GM19324 (cell line): Measurements from ENCODE around the gene MAP2.
A peak's percentile ranks its signal among the peaks of the same experiment; 100 is the strongest.
"Not testable (repeated sequence)": the region's sequence is repeated elsewhere in the genome, so short reads cannot be mapped to it uniquely, and the experiment has no call there.

Experiments
- ATAC-seq: cut with Tn5 transposase; IDR thresholded peaks from one replicate; pipeline ENCODE4 v1.9.1; 2021; ENCODE audit warnings: mild to moderate bottlenecking, moderate library complexity; ENCODE audit not compliant: unreplicated experiment, low FRiP score

MAP2 gene

DNA sequence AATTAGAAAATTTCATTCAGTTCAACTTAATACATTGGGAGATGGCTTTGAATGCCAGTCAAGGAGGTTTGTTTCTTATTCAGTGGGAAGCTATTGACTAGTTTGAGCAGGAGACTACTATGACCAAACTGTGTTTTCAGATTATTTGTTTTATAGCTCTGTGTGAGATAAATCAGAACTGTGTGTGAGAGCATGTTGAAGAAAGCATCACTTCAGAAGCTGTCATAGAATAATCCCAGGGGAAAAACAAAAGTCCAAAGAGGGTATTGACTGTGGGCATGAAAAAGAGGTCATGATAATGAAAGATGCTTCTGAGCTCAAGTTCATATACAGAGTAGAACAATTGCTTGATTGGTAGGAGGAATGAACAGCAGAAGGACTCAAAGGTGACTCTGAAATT is 160.6 kb downstream of the MAP2 start:
- ATAC-seq, result no peak

DNA sequence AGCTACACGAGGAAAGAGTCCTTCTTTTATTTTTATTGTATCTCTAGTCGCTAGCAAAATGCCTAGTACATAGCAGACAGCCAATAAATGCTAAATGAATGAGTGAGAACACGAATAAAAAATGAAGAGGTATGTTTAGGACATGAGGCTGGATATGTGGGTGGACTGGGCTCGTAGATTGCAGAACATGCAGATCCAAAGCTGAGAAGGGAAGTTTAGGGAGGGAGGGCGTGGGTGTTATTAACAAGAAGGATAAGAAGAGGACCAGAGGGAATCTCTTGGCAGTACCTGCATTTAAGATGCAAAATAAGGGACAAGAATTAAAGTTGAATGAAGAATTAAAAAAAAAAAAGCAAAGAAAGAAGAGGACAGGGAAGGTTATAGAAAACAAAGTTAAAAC is 161.1 kb downstream of the MAP2 start:
- no peak for ATAC-seq

DNA sequence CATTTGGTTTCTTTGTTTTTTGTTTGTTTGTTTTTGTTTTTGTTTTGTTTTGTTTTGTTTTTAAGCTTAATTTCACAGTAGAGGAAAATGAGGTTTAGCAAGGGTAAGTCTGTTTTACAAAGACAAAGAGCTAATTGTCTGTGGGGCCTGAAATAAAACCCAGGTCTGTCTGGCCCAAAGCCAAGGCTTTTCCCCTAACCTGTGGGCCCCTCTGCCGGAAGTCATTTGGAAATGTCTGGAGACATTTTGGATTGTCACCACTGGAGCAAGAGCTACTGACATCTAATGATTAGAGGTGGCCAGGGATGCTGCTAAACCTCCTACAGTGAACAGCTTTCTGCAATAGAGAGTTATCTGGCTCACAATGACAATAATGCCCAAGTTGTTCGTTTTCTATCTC is 167.2 kb downstream of the MAP2 start:
- no peak for ATAC-seq

DNA sequence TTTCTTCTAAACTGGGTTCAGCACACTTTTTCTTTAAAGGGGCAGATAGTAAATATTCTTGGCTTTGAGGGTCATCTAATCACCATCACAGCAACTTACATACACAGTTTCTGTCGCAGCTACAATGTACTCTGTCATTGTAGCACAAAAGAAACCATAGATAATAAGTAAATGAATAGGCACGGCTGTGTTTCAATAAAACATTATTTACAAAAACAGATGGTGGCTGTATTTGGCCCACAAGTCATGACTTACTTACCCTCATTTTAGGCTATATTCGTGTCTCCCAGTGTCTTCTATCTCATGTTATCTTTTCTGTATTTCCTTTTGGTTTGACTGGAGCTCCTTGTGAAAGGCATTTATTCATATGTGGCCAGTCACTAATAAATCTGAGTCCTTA is 168.3 kb downstream of the MAP2 start:
- ATAC-seq, result no peak

DNA sequence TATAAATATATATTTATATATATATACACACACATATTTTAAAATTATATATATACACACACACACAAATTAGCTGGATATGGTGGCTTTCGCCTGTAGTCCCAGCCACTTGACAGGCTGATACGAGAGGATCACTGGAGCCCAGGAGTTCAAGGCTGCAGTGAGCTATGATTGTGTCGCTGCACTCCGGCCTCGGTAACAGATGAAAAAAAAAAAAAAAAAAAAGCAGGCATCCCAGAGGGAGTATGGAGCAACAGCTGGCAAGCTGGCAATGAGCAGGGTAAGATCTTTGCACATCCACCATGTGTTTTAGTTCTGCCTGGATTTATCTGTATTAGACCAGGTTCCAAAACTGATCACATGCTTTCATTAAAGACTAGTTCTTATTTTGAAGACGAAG is 170.1 kb downstream of the MAP2 start:
- ATAC-seq, result no peak

DNA sequence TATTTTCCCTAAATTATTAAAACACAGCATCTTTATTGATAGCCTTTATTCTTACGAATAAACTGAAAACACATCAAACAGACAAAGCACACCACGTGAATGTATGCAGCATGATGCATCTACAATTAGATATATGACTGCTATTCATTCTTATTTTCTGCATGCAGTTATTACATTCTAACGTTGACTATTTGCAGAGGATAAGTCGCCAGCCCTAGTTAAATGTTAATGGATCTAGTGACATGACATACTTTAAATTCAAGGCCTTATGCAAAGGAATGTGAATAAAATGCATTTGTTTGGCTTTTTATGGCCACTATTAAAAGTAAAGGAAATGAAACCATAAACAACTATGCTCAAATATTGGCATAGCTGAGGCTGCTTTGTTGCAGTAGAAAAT is 172.4 kb downstream of the MAP2 start:
- ATAC-seq, result no peak

DNA sequence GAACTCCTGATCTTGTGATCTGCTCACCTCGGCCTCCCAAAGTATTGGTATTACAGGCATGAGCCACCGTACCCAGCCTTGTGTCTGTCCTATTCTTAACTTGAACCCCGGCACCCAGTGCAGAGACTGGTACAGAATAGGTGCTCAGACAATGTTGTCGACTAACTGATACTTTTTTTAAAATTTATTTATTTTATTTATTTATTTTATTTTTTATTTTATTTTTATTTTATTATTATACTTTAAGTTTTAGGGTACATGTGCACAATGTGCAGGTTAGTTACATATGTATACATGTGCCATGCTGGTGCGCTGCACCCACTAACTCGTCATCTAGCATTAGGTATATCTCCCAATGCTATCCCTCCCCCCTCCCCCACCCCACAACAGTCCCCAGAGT is 174.4 kb downstream of the MAP2 start:
- not testable (repeated sequence) for ATAC-seq

- ATAC-seq, result no peak
Measured at GRCh38 chr2:209600341-209601171, 176.7 kb downstream of the MAP2 start.

- no peak for ATAC-seq
Measured at GRCh38 chr2:209601497-209601896, 177.7 kb downstream of the MAP2 start.

GRCh38 chr2:209602259-209602658 is 178.4 kb downstream of the MAP2 start:
- ATAC-seq, result no peak

DNA sequence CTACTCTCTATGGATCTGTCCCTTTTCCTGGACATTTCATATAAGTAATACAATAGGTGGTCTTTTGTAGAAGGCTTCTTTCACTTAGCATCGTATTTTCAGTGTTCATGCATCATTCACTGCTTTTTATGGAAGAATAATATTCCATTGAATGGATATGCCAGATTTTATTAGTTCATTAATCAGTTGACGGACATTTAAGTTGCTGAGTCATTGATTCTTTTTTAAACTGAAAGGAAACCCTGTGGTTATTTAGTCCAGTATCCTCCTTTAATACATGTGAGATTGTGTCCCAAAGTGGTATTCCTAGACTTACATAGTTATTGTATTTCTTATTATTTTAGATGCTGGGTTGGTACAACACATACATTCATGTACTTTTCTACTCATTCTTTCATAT is 185.7 kb downstream of the MAP2 start:
- ATAC-seq, result no peak

- ATAC-seq, result no peak
Measured at GRCh38 chr2:209610631-209611030, 186.8 kb downstream of the MAP2 start.

GRCh38 chr2:209613649-209614305 is 189.9 kb downstream of the MAP2 start:
- ATAC-seq, result no peak

DNA sequence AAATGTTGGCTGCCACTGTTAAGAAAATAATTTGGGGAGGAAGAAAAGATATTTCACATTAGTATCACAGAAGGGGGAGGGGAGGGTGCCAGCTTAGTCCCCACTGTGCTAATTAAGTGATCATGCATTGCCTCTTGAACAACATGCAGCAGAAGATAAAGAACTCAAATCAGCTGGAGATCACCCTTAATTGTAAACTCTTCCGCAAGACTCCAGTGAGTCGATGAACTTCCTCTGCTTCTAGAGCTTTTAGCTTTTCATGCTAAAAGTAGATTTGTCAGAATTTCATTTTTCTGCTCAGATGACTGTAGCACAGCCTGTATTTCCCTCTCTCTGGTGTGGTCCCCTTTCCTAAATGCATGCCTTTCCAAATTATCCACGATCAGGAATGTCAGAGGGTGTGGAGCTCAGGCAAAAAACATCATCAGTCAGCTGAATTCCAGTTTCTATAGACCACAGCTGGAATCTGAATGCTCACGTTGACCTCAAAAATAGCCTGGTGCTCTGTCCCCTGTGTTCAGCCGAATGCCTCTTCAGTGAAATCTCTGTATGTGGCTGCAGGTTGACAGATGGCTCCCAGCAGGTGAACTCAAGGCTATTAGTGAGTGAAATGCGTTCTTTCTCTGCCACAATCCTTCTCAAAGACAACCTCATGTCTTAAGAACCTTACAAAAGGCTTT is 191.0 kb downstream of the MAP2 start:
- ATAC-seq, result no peak

- peak; percentile 72 for ATAC-seq
Measured at GRCh38 chr2:209619782-209620181, 195.9 kb downstream of the MAP2 start.

GRCh38 chr2:209624192-209624938 is 200.5 kb downstream of the MAP2 start:
- ATAC-seq, result no peak

DNA sequence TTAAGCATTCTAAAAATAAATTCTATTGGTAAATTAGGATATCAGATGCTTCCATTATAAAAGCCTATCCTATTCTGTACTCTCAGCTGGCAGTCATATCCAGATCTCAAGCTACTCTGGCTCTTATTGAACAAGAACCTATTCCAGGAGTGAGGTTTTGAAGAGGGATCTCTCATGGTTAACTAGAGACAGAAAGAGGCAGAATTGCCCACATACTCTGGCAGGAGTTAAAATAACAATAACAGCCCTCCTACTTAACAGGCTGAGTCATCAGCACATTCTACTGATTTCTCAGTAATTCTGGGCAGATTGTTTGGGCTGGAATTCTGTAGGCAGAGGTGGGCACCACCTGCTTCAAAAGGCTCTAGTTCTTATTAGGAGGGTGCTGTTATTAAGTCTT is 205.8 kb downstream of the MAP2 start:
- ATAC-seq, result no peak

- ATAC-seq, result no peak
Measured at GRCh38 chr2:209633911-209634310, 210.1 kb downstream of the MAP2 start.

- ATAC-seq, result no peak
Measured at GRCh38 chr2:209636076-209636475, 212.2 kb downstream of the MAP2 start.

- no peak for ATAC-seq
Measured at GRCh38 chr2:209637293-209637692, 213.4 kb downstream of the MAP2 start.

GRCh38 chr2:209638346-209638745 is 214.5 kb downstream of the MAP2 start:
- ATAC-seq, result no peak
